Fibroblast of pulmonary artery (primary cell): ENCODE data around the gene ATP23.

Experiments
- DNase-seq: peaks from one replicate; pipeline ENCODE4 v3.0.0-alpha.2; 2010; ENCODE audit warnings: low read depth
- H3K4me3 ChIP-seq: replicated peaks from 2 replicates; pipeline ENCODE4 v1.5.1; 2011; ENCODE audit warnings: low read depth, mild to moderate bottlenecking, control low read depth, low read length, moderate library complexity
- CTCF ChIP-seq: IDR thresholded peaks from 2 replicates; pipeline ENCODE4 v1.5.1; 2011; ENCODE audit warnings: mild to moderate bottlenecking, control low read depth, low read length, inconsistent platforms; ENCODE audit errors: missing control alignments

Gene ATP23

GRCh38 chr12:57983858-57984505 is 42.6 kb downstream of the ATP23 start:
- no peak for TF ChIP-seq CTCF
- no peak overlapping the region for H3K4me3 ChIP-seq
- DNase-seq = no peak

GRCh38 chr12:57984629-57985151 is 43.3 kb downstream of the ATP23 start:
- H3K4me3 ChIP-seq = no peak overlapping the region
- no peak for DNase-seq
- TF ChIP-seq CTCF = no peak

GRCh38 chr12:57985685-57986084 is 44.3 kb downstream of the ATP23 start:
- H3K4me3 ChIP-seq = no peak overlapping the region
- peak; percentile 15 for DNase-seq
- TF ChIP-seq CTCF = no peak

GRCh38 chr12:57989838-57990237 is 48.5 kb downstream of the ATP23 start:
- TF ChIP-seq CTCF = no peak
- no peak for DNase-seq
- no peak overlapping the region for H3K4me3 ChIP-seq

- no peak overlapping the region for H3K4me3 ChIP-seq
- no peak for TF ChIP-seq CTCF
- no peak for DNase-seq
Observed at GRCh38 chr12:57990241-57990883, 49.0 kb downstream of the ATP23 start.

- H3K4me3 ChIP-seq = no peak overlapping the region
- DNase-seq = no peak
- no peak for TF ChIP-seq CTCF
Observed at GRCh38 chr12:57992001-57992400, 50.6 kb downstream of the ATP23 start.
